HFFc6 (cell line): ENCODE data around the gene GPSM1. TPM values are rescaled to one million over a fixed set of nuclear protein-coding genes. Genes with fewer than 3 reads are reported as not detected.

Experiments used
- DNase-seq: peaks from one replicate; pipeline ENCODE4 v3.0.0-alpha.2; 2018
- H3K27ac Mint-ChIP-seq: 2 replicates; pipeline ENCODE4 v1.8.0; 2020; ENCODE audit warnings: mild to moderate bottlenecking, mixed read lengths
- H3K27me3 Mint-ChIP-seq: 2 replicates; pipeline ENCODE4 v1.8.0; 2021; ENCODE audit warnings: mild to moderate bottlenecking, moderate library complexity, mixed read lengths; ENCODE audit not compliant: insufficient read depth
- H3K36me3 Mint-ChIP-seq: 2 replicates; pipeline ENCODE4 v1.8.0; 2021; ENCODE audit warnings: low read depth, mixed read lengths
- H3K4me1 Mint-ChIP-seq: 2 replicates; pipeline ENCODE4 v1.8.0; 2020; ENCODE audit warnings: low read depth, mixed read lengths
- H3K4me3 Mint-ChIP-seq: 2 replicates; pipeline ENCODE4 v1.8.0; 2020; ENCODE audit warnings: mild to moderate bottlenecking, moderate library complexity, mixed read lengths
- H3K9me3 Mint-ChIP-seq: 2 replicates; pipeline ENCODE4 v1.8.0; 2020; ENCODE audit warnings: mild to moderate bottlenecking, mixed read lengths
- total RNA-seq, 6 experiments: library from RNA; stranded (reverse); fragmentation: NEBNext Ultra II Directional; extraction: Animal tissue kit (Norgen Biotek cat#: 25700); gene quantifications; 2 replicates in 1 of 6; 3 replicates in 5 of 6; pipeline ENCODE4 v1.2.3, GENCODE V29; 2021
- TF ChIP-seq, protein P1 (sequence below): fragments of 200-600 bp; sonication (generic); IDR thresholded peaks from 2 replicates; pipeline ENCODE4 v1.5.0; 2021; ENCODE audit warnings: antibody characterized with exemption, mild to moderate bottlenecking

The GPSM1 gene
- total RNA-seq, 6 experiments from 2014 or later, result 50.9 to 60.2 (median 55.0) TPM

DNA sequence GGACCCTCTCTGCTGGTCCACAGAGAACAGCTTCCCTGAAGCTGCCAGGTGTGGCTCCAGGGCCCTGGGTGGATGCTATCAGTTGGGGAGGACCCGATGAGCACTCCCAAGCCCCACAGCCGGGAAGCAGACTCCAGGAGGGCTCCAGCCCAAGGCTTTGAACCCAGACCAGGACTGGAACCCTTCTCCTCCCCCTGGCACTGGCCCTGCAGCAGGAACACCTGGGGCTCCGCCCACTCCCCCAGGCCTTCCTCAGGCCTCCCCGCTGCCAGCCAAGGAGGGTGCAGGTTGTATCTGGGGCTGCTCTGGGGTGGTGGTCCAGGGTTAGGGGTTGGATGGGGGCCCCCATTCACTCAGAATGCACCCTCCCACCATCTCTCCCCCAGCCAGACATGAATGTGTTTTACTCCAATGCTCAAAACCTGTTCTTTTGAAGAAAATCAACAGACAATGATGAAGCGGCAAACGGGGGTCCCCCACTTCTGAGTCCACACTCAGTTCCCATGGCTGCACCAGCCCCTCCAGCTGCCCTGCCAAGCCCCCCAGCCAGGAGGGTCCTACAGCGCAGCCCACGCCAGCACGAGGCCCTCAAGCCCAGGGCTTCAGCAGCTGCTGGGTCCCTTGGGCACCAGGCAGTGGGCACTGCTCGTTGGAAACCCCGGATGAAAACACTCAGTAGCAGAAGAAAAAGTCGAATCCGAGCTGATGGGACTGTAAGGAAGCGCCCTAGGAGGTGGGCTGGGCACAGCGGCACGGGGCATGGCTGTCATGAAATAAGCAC lies 46.6 kb upstream of the GPSM1 start:
- TF ChIP-seq, protein P1, sequence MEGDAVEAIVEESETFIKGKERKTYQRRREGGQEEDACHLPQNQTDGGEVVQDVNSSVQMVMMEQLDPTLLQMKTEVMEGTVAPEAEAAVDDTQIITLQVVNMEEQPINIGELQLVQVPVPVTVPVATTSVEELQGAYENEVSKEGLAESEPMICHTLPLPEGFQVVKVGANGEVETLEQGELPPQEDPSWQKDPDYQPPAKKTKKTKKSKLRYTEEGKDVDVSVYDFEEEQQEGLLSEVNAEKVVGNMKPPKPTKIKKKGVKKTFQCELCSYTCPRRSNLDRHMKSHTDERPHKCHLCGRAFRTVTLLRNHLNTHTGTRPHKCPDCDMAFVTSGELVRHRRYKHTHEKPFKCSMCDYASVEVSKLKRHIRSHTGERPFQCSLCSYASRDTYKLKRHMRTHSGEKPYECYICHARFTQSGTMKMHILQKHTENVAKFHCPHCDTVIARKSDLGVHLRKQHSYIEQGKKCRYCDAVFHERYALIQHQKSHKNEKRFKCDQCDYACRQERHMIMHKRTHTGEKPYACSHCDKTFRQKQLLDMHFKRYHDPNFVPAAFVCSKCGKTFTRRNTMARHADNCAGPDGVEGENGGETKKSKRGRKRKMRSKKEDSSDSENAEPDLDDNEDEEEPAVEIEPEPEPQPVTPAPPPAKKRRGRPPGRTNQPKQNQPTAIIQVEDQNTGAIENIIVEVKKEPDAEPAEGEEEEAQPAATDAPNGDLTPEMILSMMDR, result no peak
- Mint-ChIP-seq H3K4me1 (no peaks in the 10 kb centered on the region), H3K27me3 (peaks cover 33% of the 10 kb centered on the region), H3K4me3 (no peak overlapping the region), H3K27ac (no peak overlapping the region), H3K36me3 (no peaks in the 10 kb centered on the region), H3K9me3 (peaks cover 5% of the 10 kb centered on the region; the same call in 1 of the 2 replicates)
- DNase-seq, result no peak

DNA sequence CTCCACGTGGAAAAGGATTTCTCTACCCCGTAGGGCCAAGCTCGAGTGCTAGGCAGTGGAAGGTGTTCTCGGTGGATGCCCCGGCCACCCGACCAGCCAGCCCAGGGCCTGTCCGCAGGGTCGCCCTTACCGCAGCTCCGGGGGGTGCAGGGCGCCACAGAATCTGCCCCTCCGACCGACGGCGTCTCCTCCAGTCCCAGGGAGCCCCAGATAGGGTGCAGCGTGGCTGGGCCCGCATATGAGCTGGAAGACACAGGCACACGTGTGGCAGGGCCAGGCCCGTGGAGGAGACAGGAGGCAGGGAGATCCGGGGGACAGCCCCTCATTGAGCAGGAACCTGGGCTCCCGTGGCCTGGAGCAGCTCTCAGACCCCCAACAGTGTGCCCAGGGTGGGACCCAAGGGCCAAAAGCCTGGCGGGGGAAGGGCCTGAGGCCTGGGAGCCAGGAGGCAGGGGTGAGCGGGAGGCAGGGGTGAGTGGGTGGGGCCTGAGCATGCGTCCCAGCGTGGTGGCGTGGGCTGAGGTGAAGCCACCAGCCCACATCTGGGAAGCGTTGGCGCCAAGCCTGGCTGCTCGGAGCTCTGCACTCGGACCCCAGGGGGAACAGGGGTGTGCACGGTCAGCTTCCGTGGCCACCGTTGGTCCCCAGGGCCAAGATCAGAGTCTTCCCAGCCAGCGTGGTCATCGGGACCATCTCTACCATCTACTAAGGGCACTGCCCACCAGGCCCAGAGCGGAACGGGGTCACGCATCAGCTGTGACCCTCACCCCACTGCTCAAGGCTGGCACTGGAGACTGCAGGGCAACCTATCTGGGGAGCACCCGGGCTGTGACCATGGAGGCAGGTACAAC lies 45.7 kb upstream of the GPSM1 start:
- TF ChIP-seq, protein P1, result no peak
- Mint-ChIP-seq H3K27ac (no peak overlapping the region), H3K27me3 (peaks cover 33% of the 10 kb centered on the region), H3K36me3 (no peaks in the 10 kb centered on the region), H3K4me3 (no peak overlapping the region), H3K4me1 (no peaks in the 10 kb centered on the region), H3K9me3 (peaks cover 5% of the 10 kb centered on the region; the same call in 1 of the 2 replicates)
- no peak for DNase-seq

DNA sequence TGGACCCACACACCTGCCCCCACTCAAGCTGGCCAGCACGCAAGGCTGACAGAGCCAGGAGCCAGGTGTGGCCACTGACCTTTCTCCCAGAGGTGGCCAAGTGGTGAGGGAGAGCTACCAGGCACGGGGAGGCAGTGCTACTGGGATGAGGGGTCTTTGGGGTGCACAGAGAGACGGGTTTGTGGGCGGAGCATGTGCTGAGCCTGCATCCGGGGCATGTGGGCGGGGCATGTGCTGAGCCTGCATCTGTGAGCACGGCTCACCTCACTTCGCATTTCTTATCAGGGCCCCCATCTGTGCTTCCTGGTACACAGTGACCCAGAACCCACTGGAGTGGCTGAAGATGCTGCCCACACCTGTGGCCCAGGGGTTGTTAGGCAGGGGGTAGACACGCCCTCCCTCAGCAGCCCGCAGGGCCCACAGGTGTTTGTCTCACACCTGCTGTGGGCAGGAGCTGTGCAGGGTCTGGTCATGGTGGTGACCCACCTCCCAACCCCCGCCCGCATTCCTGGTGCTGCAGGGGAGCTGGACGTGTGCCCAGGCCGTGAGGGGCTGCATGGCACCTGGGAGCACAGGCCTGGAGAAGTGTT lies 45.0 kb upstream of the GPSM1 start:
- Mint-ChIP-seq H3K9me3 (peaks cover 5% of the 10 kb centered on the region; the same call in 1 of the 2 replicates), H3K27me3 (peaks cover 38% of the 10 kb centered on the region), H3K36me3 (no peaks in the 10 kb centered on the region), H3K4me1 (no peaks in the 10 kb centered on the region), H3K4me3 (no peak overlapping the region), H3K27ac (no peak overlapping the region)
- no peak for DNase-seq
- TF ChIP-seq, protein P1, result no peak

DNA sequence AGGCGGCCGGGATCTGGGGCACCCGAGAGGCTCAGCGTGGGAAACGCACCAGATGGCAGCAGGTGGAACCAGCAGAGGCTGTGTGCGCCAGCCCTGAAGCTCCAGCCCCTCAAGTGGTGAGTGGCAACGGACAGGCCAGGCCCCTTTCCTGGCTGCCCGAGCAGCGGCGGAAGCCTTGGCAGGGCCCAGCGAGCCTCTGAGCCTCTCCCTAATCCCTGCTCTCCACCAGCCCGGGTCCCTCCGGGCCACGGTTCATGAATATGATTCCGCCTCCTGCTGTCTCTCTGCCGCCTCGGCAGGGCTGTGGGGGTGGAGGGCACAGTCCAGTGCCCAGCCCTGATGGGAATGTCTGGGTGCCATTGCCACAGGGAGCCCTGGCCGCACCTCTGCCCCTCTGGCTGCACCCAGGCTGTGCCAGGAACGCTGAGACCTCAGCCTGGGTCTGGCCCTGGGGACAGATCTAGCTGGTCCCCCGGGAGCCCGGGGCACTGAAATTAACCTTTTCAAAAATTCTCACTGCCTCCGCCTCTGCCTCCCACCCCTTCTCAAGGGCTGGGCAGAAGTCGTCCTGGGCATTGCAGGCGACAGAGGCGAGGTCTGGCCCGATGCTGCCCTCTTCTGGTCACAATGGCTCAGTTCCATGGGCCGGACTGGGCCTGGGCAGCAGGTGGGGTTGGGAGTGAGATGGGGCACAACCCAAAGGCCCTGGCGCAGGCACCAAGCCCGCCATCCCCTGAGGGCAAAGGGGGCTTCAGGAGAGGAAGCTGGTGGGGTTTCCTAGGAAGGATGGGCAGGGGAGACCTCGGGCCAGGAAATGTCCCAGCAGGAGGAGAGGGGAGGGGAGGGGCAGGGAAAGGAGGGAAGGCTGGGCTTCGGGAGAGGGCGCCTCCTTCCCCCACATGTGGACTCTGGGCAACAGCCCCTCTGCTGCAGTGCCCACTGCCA lies 43.8 kb upstream of the GPSM1 start:
- Mint-ChIP-seq H3K36me3 (no peaks in the 10 kb centered on the region), H3K4me3 (no peak overlapping the region), H3K4me1 (no peaks in the 10 kb centered on the region), H3K27ac (no peak overlapping the region), H3K27me3 (peaks cover 32% of the 10 kb centered on the region), H3K9me3 (peaks cover 5% of the 10 kb centered on the region; the same call in 1 of the 2 replicates)
- DNase-seq, result peak; percentile 50
- TF ChIP-seq, protein P1, result peak; percentile 91

DNA sequence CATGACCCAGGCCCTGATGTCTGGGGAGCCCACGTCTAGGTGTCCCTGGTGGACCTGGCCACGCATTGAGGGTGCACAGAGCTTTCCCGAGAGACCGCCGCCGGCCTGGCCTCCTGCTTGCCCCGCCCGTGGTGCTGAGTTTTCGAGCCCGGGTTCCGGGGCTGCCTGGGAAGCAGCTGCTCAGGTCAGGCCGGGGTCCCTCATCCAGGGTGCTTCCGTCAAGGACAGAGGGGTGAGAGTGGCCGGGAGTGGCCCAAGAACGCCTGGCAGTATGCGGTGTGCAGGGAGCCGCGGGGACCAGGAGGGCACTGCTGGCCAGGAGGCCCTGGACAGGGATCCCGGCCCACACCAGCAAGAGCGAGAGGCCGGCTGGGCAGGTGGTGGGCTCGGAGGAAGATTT lies 43.0 kb upstream of the GPSM1 start:
- TF ChIP-seq, protein P1, result no peak
- Mint-ChIP-seq H3K27me3 (peaks cover 24% of the 10 kb centered on the region), H3K36me3 (no peaks in the 10 kb centered on the region), H3K27ac (no peak overlapping the region), H3K4me3 (no peak overlapping the region), H3K9me3 (peaks cover 5% of the 10 kb centered on the region; the same call in 1 of the 2 replicates), H3K4me1 (no peaks in the 10 kb centered on the region)
- DNase-seq, result no peak
